22Rv1 (cell line): ENCODE results near the gene TENT4A.

Experiments
- CTCF ChIP-seq: fragments of 450-650 bp; IDR thresholded peaks from 2 replicates; pipeline ENCODE4 v1.5.1; 2017; ENCODE audit warnings: mild to moderate bottlenecking
- ZFX ChIP-seq: fragments of 450-650 bp; IDR thresholded peaks from 2 replicates; pipeline ENCODE4 v1.6.1; 2017; ENCODE audit warnings: antibody characterized with exemption, borderline replicate concordance

GRCh38 chr5:6786786-6787495 is 73.7 kb downstream of the TENT4A start:
- TF ChIP-seq CTCF = no peak
- no peak for TF ChIP-seq ZFX
